ENCODE results near the gene CA5A.

CA5A gene

GRCh38 chr16:87979352-87979751 is 43.0 kb upstream of the CA5A start:
- no peak overlapping the region for H3K4me3 ChIP-seq (ENCODE audit: low read length)
- TF ChIP-seq CTCF (conservative IDR thresholded peaks at IDR 0.05; ENCODE audit: low read depth, low read length) = no peak
- no peak for DNase-seq (ENCODE audit: low read depth)

- no peak overlapping the region for H3K4me3 ChIP-seq (ENCODE audit: low read length)
- DNase-seq (ENCODE audit: low read depth) = no peak
- no peak for TF ChIP-seq CTCF (conservative IDR thresholded peaks at IDR 0.05; ENCODE audit: low read depth, low read length)
These were observed 41.8 kb upstream of the CA5A start for GRCh38 chr16:87978127-87978526.

- no peak for TF ChIP-seq CTCF (conservative IDR thresholded peaks at IDR 0.05; ENCODE audit: low read depth, low read length)
- no peak for DNase-seq (ENCODE audit: low read depth)
- no peak overlapping the region for H3K4me3 ChIP-seq (ENCODE audit: low read length)
These were observed 40.3 kb upstream of the CA5A start for GRCh38 chr16:87976665-87977064.

GRCh38 chr16:87974178-87974577 is 37.8 kb upstream of the CA5A start:
- no peak for TF ChIP-seq CTCF (conservative IDR thresholded peaks at IDR 0.05; ENCODE audit: low read depth, low read length)
- no peak overlapping the region for H3K4me3 ChIP-seq (ENCODE audit: low read length)
- DNase-seq (ENCODE audit: low read depth) = no peak

- TF ChIP-seq CTCF (conservative IDR thresholded peaks at IDR 0.05; ENCODE audit: low read depth, low read length) = no peak
- no peak overlapping the region for H3K4me3 ChIP-seq (ENCODE audit: low read length)
- DNase-seq (ENCODE audit: low read depth) = no peak
These were observed 37.4 kb upstream of the CA5A start for GRCh38 chr16:87973717-87974116.

- DNase-seq (ENCODE audit: low read depth) = no peak
- H3K4me3 ChIP-seq (ENCODE audit: low read length) = no peak overlapping the region
- TF ChIP-seq CTCF (conservative IDR thresholded peaks at IDR 0.05; ENCODE audit: low read depth, low read length) = no peak
These were observed 35.6 kb upstream of the CA5A start for GRCh38 chr16:87971933-87972332.

- no peak for TF ChIP-seq CTCF (conservative IDR thresholded peaks at IDR 0.05; ENCODE audit: low read depth, low read length)
- no peak overlapping the region for H3K4me3 ChIP-seq (ENCODE audit: low read length)
- DNase-seq (ENCODE audit: low read depth) = peak; percentile 68
These were observed 33.9 kb upstream of the CA5A start for GRCh38 chr16:87970186-87970585.
